Measurements from ENCODE around the gene AP3S2. TPM values are rescaled to one million over a fixed set of nuclear protein-coding genes. Genes with fewer than 3 reads are reported as not detected.
A peak's percentile ranks its signal among the peaks of the same experiment; 100 is the strongest.

The AP3S2 gene
- total and polyA plus RNA-seq, 2 of the 8 experiments (the other 6 are each of a cell fraction or from before 2014, with no cell fraction given), result 19.2 to 45.4 TPM

DNA sequence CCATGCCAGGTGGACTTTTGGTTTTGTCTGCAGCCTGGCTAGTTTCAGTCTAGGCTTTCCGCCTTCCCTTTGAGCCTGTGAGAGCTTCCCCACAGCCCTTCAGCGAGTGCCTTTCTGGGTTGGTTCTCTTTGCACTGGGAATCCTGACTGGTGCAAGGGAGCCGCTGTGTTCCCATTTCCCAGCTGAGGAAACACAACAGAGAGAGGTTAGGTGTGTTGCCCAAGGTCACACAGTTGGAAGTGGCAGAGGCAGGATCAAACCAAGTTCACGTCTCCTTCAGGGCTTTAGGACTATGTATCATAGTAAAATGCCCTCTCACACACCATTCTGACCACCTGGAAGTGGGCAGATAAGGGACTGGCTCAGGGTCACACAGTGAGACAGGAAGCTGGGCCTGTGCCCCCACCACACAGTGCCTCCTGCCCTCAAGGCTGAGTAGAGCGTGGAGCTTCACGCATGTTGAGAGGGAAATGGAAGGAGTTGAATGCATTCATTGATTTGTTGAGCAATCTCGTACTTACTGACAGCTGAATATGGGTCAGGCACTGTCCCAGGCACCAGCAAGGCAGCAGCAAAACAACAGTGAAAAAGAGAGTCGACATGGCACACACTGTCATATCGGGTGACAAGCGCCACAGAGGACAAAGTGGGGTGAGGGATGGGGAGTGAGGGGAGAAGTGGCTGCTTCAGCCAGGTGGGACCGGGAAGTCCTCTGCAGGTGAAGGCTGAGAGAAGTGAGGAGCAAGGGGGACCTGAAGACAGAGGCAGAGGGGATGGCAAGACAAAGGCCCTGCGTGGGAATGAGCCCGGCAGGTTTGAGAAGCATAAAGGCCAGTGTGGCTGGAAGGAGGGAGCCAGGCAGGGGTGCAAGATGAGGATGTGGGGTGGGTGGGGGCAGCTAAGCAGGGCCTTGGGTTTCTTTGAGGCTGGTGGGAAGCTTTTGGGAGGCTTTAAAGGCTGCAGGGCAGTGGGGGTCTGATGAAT lies 66.8 kb downstream of the AP3S2 start:
- no peak for DNase-seq (ENCODE audit: low read depth in 1 of 2, low spot score in 2 of 2)
- H4K91ac ChIP-seq (replicated peaks; ENCODE audit: insufficient read length, low read length), result no peak overlapping the region
- H3K23me2 ChIP-seq (ENCODE audit: low read depth, low read length), result no peaks in the 10 kb centered on the region
- H3K27me3 ChIP-seq (replicated peaks in 1 of 4; ENCODE audit: control insufficient read depth in 3 of 4, extremely low read depth in 1 of 4, insufficient read depth in 3 of 4, low read length in 3 of 4), result no peaks in the 10 kb centered on the region
- H3K9me3 ChIP-seq (ENCODE audit: insufficient read depth in 2 of 2, low read depth in 1 of 2, low read length in 1 of 2), result no peaks in the 10 kb centered on the region
- H4K20me1 ChIP-seq (replicated peaks in 1 of 2; ENCODE audit: control insufficient read depth in 1 of 2, insufficient read depth in 2 of 2, low read length in 2 of 2), result peaks cover 0 to 4% of the 10 kb centered on the region in 2 experiments
- H3K36me3 ChIP-seq (ENCODE audit: control insufficient read depth in 2 of 4, insufficient read depth in 4 of 4, low read length in 3 of 4), result no peaks in the 10 kb centered on the region
- H2BK15ac ChIP-seq (ENCODE audit: low read length), result no peak overlapping the region
- no peak overlapping the region for H2AFZ ChIP-seq (ENCODE audit: low read length)
- H2BK12ac ChIP-seq (ENCODE audit: low read depth, low read length), result 0 out of 2 replicates have a peak overlapping the region, but pooled peaks have one; percentile 27
- no peak overlapping the region for H3K23ac ChIP-seq (ENCODE audit: insufficient read length)
- H3K18ac ChIP-seq (ENCODE audit: extremely low read depth, low read length), result no peak overlapping the region
- no peak overlapping the region for H2AK5ac ChIP-seq (ENCODE audit: low read depth, low read length)
- no peak overlapping the region for H2BK5ac ChIP-seq (ENCODE audit: low read depth, low read length)
- H3K79me1 ChIP-seq (ENCODE audit: low read depth, low read length), result no peaks in the 10 kb centered on the region
- no peak for FAIRE-seq
- H2BK20ac ChIP-seq (ENCODE audit: low read length), result no peak overlapping the region
- no peak overlapping the region for H3K4me2 ChIP-seq (ENCODE audit: insufficient read depth in 1 of 2, low read depth in 2 of 2, low read length in 2 of 2)
- no peak overlapping the region for H4K8ac ChIP-seq (ENCODE audit: extremely low read depth, insufficient read depth, low read length)
- POLR2A ChIA-PET (ENCODE audit: partially characterized antibody), result interaction anchor here (0.8 to 2.1 kb wide), 4 partner anchors 11 to 72 kb away, joined by 3 to 5 read pairs (median 3); no protein-coding TSS in a partner anchor
- H4K5ac ChIP-seq (ENCODE audit: insufficient read length, low read depth, low read length), result no peak overlapping the region
- no peak overlapping the region for H3K56ac ChIP-seq (replicated peaks; ENCODE audit: insufficient read length, low read depth, low read length)
- no peaks in the 10 kb centered on the region for H3K79me2 ChIP-seq (ENCODE audit: control insufficient read depth in 1 of 2, insufficient read depth in 2 of 2, low read length in 2 of 2)
- H3K27ac ChIP-seq (ENCODE audit: low read depth, low read length), result no peak overlapping the region
- H2BK120ac ChIP-seq (replicated peaks; ENCODE audit: low read depth, low read length), result no peak overlapping the region
- H3K4ac ChIP-seq (replicated peaks; ENCODE audit: insufficient read length, low read depth, low read length), result no peak overlapping the region
- no peak overlapping the region for H3K9ac ChIP-seq (replicated peaks in 1 of 4; ENCODE audit: extremely low read depth in 1 of 4, low read depth in 3 of 4, low read length in 3 of 4)
- H3K4me3 ChIP-seq (ENCODE audit: extremely low read depth in 1 of 4, insufficient read depth in 2 of 4, low read depth in 3 of 4, low read length in 4 of 4), result no peak overlapping the region
- H3K4me1 ChIP-seq (replicated peaks in 1 of 4; ENCODE audit: control insufficient read depth in 3 of 4, insufficient read depth in 4 of 4, low read length in 3 of 4), result peaks cover 0 to 11% (median 2%) of the 10 kb centered on the region in 4 experiments; a peak in 2 of 7 replicates
- TF ChIP-seq SUZ12 (IDR thresholded peaks at IDR 0.05; ENCODE audit: low read length) (no peak), GABPA (IDR thresholded peaks at IDR 0.05; ENCODE audit: borderline replicate concordance, insufficient read depth, low read length) (no peak), SP2 (IDR thresholded peaks at IDR 0.05; ENCODE audit: low read length) (no peak), USF2 (IDR thresholded peaks at IDR 0.05; ENCODE audit: low read length) (no peak), POLR2A (IDR thresholded peaks at IDR 0.05; ENCODE audit: control extremely low read depth in 1 of 2, low read depth in 2 of 2, low read length in 2 of 2) (no peak), CBX8 (IDR thresholded peaks at IDR 0.05; ENCODE audit: borderline replicate concordance, low read depth, low read length) (no peak), SIX5 (IDR thresholded peaks at IDR 0.05; ENCODE audit: low read depth, low read length) (no peak), BACH1 (IDR thresholded peaks at IDR 0.05; ENCODE audit: low read length) (no peak), BCL11A (IDR thresholded peaks at IDR 0.05; ENCODE audit: low read depth in 2 of 2, low read length in 2 of 2) (no peak), SAP30 (IDR thresholded peaks at IDR 0.05; ENCODE audit: insufficient read depth, insufficient replicate concordance, low read length) (no peak)
- 87% methylated on average over 12 of the region's 13 CpGs; no CpG with 5 or more reads in 1 of the 2 experiments for WGBS, 2 experiments (ENCODE audit: extremely low coverage in 1 of 2, insufficient coverage in 1 of 2, insufficient read length in 1 of 2, insufficient replicate concordance in 2 of 2, low coverage in 1 of 2, low lambda C conversion rate in 2 of 2, missing lambda C conversion rate in 1 of 2)
- no peak overlapping the region for H3K14ac ChIP-seq (ENCODE audit: insufficient read length)
- CTCF ChIA-PET (ENCODE audit: partially characterized antibody), result interaction anchor here (0.6 to 6.9 kb wide), 6 partner anchors 14 to 273 kb away, joined by 3 to 35 read pairs (median 4); no protein-coding TSS in a partner anchor
